Chondrocyte (in vitro differentiated cells): ENCODE results near the gene RPL19. TPM values are rescaled to one million over a fixed set of nuclear protein-coding genes. Genes with fewer than 3 reads are reported as not detected.

ENCODE experiments used
- DNase-seq: peaks from one replicate; pipeline ENCODE4 v3.0.0; 2021; ENCODE audit warnings: mixed read lengths, low spot score
- H3K27ac Mint-ChIP-seq: one replicate; pipeline ENCODE4 v1.8.0; 2021; ENCODE audit warnings: mild to moderate bottlenecking, moderate library complexity, mixed read lengths; ENCODE audit not compliant: unreplicated experiment
- H3K27me3 Mint-ChIP-seq: 2 replicates; pipeline ENCODE4 v1.8.0; 2021; ENCODE audit warnings: low read depth, mixed read lengths
- H3K36me3 Mint-ChIP-seq: 2 replicates; pipeline ENCODE4 v1.8.0; 2021; ENCODE audit warnings: low read depth, mixed read lengths
- H3K4me1 Mint-ChIP-seq: 2 replicates; pipeline ENCODE4 v1.8.0; 2021; ENCODE audit warnings: low read depth, mild to moderate bottlenecking, mixed read lengths
- H3K4me3 Mint-ChIP-seq: one replicate; pipeline ENCODE4 v1.8.0; 2021; ENCODE audit warnings: mild to moderate bottlenecking, moderate library complexity, mixed read lengths; ENCODE audit not compliant: unreplicated experiment
- H3K9me3 Mint-ChIP-seq: 2 replicates; pipeline ENCODE4 v1.8.0; 2021; ENCODE audit warnings: low read depth, mixed read lengths
- total RNA-seq: library from RNA; stranded (reverse); gene quantifications from 3 replicates; pipeline ENCODE4 v1.2.1, GENCODE V29; 2021
- TF ChIP-seq, protein P1 (sequence below): fragments of 200-600 bp; sonication (generic); IDR thresholded peaks from 2 replicates; pipeline ENCODE4 v1.5.0; 2021; ENCODE audit warnings: antibody characterized with exemption, mild to moderate bottlenecking, moderate library complexity

Gene RPL19
- total RNA-seq, 1 donor from 2014 or later, result 1,035 TPM

DNA sequence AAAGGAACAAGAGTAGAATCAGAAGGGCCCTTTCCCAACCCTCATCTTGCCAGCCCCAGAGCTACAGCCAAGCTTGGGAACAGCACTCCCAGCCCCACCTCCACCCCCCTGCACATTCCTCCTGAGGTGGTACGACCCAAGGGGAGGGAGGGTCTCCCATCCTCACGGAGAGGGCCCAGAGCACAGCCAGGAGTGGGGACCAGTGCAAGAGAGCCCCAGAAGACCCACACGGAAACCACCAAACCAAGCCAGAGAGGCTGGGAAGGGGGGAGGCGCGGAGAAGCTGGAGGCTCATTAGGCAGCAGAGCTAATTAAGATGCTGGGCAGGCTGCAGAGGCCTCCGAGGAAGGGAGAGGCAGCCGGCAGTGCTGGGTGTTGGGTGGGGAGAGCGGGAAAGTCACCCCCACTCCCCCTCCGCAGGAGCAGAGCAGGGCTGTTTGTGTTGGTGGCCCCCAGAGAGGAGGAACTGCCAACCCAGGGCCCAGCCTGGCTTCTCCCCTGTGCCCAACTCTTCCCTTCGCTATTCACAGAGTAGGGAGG lies 5.0 kb upstream of the RPL19 start:
- TF ChIP-seq, protein P1, sequence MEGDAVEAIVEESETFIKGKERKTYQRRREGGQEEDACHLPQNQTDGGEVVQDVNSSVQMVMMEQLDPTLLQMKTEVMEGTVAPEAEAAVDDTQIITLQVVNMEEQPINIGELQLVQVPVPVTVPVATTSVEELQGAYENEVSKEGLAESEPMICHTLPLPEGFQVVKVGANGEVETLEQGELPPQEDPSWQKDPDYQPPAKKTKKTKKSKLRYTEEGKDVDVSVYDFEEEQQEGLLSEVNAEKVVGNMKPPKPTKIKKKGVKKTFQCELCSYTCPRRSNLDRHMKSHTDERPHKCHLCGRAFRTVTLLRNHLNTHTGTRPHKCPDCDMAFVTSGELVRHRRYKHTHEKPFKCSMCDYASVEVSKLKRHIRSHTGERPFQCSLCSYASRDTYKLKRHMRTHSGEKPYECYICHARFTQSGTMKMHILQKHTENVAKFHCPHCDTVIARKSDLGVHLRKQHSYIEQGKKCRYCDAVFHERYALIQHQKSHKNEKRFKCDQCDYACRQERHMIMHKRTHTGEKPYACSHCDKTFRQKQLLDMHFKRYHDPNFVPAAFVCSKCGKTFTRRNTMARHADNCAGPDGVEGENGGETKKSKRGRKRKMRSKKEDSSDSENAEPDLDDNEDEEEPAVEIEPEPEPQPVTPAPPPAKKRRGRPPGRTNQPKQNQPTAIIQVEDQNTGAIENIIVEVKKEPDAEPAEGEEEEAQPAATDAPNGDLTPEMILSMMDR, result no peak
- Mint-ChIP-seq H3K4me3 (peak overlapping the region; percentile 80), H3K9me3 (no peaks in the 10 kb centered on the region), H3K36me3 (peaks cover 14% of the 10 kb centered on the region), H3K27ac (peak overlapping the region; percentile 83), H3K4me1 (peaks cover 48% of the 10 kb centered on the region), H3K27me3 (no peaks in the 10 kb centered on the region)
- DNase-seq, result no peak

DNA sequence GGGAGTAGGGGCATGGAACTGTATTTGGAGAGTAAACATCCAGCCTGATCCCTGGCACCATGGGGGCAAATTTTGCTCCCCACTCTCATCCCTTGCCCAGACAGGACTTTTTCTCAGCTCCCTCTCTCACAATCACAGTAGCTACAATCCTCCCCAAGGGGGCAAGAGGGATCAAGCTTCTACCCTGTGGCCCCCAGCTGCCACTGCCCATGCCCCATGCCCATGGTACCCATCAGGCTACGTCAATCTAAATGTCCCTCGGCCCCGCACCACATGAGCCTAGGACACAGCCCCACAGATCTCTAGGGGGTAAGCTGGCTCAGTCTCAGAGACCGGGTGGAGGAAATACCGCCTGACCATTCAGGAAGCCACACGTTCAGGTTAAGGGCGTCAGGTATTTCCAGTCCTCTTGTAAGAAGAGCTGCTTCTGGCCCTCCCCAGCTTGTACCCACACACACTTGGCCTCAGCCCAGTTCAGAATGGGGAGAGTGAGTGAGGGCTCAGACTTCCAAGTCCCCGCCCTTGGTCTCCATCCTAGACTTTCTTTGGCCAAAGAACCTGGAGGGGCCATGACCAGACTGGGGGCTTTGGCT lies 4.4 kb upstream of the RPL19 start:
- peaks cover 16% of the 10 kb centered on the region for H3K36me3 Mint-ChIP-seq
- no peaks in the 10 kb centered on the region for H3K9me3 Mint-ChIP-seq
- TF ChIP-seq, protein P1, result no peak
- H3K27me3 Mint-ChIP-seq, result no peaks in the 10 kb centered on the region
- no peak for DNase-seq
- H3K4me1 Mint-ChIP-seq, result peaks cover 52% of the 10 kb centered on the region
- peak overlapping the region; percentile 83 for H3K27ac Mint-ChIP-seq
- H3K4me3 Mint-ChIP-seq, result peak overlapping the region; percentile 80

DNA sequence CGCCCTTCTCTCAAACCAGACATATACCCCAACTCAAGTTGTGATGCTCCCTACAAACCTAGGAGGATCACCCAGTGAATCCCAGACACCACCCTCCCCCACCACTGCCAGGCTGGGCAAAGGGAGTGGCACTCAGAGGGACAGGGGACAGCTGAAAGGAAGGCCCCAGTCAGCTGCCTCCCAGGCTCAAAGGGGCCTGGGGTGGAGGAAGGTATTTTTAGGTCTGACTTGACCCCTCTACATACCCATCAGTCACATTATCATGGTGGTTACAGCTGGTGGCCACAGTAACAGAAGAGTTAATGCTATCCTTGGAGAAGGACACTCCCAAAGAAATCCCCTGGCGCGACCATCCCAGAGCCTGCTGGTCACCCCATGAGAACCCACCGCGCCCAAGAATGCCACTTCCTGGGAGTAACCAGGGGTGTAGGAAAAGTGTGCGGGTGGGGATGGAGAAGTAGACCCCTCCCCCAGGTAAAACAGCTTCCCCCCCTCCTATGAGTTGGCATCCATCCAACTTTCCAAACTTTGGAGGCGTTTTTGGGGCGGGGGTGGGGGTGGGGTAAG lies 3.8 kb upstream of the RPL19 start:
- Mint-ChIP-seq H3K9me3 (no peaks in the 10 kb centered on the region), H3K27me3 (no peaks in the 10 kb centered on the region), H3K27ac (peak overlapping the region; percentile 69), H3K36me3 (peaks cover 21% of the 10 kb centered on the region), H3K4me3 (peak overlapping the region; percentile 80), H3K4me1 (peaks cover 58% of the 10 kb centered on the region)
- DNase-seq, result no peak
- TF ChIP-seq, protein P1, result no peak

DNA sequence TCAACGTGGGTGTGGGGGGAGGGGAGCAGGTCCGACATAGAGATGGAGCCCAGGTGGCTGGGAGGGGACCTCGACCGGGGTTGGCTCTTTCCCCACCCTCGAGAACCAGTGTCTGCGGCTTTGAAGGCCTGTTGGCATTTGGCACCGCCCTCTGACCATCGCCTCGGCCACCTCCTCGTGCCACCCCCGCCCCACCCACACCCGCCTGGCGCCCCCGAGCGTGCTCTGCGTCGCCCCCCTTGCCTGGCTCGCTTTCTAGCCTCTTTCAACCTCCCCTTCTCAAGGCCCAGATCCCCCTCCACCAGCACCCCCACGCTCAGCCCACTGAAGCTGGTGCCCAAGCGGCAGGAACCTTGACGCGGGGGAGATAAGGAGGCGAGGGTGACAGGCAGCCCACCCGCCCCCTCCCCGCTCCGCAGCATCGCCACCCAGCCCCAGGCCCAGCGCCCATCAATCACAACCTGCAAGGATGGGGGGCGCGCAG lies 3.2 kb upstream of the RPL19 start:
- Mint-ChIP-seq H3K36me3 (peaks cover 24% of the 10 kb centered on the region), H3K27ac (peak overlapping the region; percentile 82), H3K9me3 (no peaks in the 10 kb centered on the region), H3K4me1 (peaks cover 64% of the 10 kb centered on the region), H3K27me3 (no peaks in the 10 kb centered on the region), H3K4me3 (peak overlapping the region; percentile 80)
- TF ChIP-seq, protein P1, result no peak
- DNase-seq, result no peak

DNA sequence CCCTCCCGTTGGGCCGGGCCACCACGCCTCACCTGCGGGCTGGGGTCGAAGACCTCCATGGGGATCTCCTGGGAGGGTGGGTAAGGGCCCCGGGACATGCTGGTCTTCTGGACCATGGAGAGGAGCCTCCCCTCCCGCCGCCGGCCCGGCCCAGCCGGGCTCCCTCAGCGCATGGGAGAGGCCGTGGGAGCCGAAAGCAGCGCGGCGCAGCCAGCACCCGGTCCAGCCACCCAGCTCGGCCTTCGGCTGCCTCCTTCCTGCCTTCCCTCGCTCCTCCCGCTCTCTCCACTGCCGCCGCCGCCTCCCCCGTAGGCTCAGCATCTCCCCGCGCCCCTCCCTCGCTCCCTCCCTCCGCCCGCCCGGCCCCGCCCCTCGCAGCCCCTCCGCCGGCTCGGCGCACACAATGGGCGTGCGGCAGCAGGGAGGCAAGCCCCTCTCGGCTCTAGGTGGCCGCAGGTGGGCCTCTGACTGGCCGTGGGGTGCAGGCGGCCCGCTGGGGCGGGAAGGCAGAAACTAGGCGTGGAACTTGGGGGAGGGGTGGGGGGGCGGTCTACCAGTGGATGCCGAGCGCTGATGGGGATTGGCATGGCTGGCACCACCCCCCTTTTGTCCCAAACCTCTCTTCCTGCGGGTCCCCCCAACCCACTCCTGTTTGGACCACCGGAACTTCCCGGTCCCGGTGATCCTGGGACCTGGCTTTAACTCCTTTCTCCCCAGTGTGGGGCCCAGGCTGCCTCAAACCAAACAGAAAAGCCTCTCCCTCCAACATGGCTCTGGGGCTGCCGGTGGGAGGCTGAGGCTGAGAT lies 2.5 kb upstream of the RPL19 start, which contains the start of gene CACNB1:
Gene CACNB1, minus strand, starts transcription at position 290 of the 806 bp plus-strand sequence. Its CDS starts 174 bp downstream, at position 116.
- DNase-seq, result no peak
- peaks cover 71% of the 10 kb centered on the region for H3K4me1 Mint-ChIP-seq
- H3K36me3 Mint-ChIP-seq, result peaks cover 24% of the 10 kb centered on the region
- H3K27me3 Mint-ChIP-seq, result no peaks in the 10 kb centered on the region
- H3K27ac Mint-ChIP-seq, result peak within 1 kb of the TSS; percentile 83
- no peaks in the 10 kb centered on the region for H3K9me3 Mint-ChIP-seq
- peak within 1 kb of the TSS; percentile 80 for H3K4me3 Mint-ChIP-seq
- TF ChIP-seq, protein P1, result no peak
